ENCODE measurements around the gene PCID2. TPM values are rescaled to one million over a fixed set of nuclear protein-coding genes. Genes with fewer than 3 reads are reported as not detected.

PCID2 gene
- polyA plus RNA-seq, 1 experiment, result 107 TPM

- H3K4me3 ChIP-seq (ENCODE audit: low read depth, low read length), result no peak overlapping the region
- H3K27ac ChIP-seq (ENCODE audit: low read depth, low read length), result no peak overlapping the region
- ChIA-PET POLR2A (no interaction called here), CTCF (no interaction called here)
- TF ChIP-seq, protein P1, sequence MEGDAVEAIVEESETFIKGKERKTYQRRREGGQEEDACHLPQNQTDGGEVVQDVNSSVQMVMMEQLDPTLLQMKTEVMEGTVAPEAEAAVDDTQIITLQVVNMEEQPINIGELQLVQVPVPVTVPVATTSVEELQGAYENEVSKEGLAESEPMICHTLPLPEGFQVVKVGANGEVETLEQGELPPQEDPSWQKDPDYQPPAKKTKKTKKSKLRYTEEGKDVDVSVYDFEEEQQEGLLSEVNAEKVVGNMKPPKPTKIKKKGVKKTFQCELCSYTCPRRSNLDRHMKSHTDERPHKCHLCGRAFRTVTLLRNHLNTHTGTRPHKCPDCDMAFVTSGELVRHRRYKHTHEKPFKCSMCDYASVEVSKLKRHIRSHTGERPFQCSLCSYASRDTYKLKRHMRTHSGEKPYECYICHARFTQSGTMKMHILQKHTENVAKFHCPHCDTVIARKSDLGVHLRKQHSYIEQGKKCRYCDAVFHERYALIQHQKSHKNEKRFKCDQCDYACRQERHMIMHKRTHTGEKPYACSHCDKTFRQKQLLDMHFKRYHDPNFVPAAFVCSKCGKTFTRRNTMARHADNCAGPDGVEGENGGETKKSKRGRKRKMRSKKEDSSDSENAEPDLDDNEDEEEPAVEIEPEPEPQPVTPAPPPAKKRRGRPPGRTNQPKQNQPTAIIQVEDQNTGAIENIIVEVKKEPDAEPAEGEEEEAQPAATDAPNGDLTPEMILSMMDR (IDR thresholded peaks at IDR 0.05; ENCODE audit: low read depth, low read length), result no peak
- no peaks in the 10 kb centered on the region for H3K27me3 ChIP-seq (ENCODE audit: control insufficient read depth, insufficient read depth, low read length)
- peaks cover 2% of the 10 kb centered on the region; the same call in 1 of the 2 replicates for H3K9me3 ChIP-seq (ENCODE audit: control insufficient read depth, insufficient read depth, low read length)
- no peak for DNase-seq (ENCODE audit: low read depth, low spot score)
Measured at GRCh38 chr13:113171250-113172125, 37.0 kb downstream of the PCID2 start.

DNA sequence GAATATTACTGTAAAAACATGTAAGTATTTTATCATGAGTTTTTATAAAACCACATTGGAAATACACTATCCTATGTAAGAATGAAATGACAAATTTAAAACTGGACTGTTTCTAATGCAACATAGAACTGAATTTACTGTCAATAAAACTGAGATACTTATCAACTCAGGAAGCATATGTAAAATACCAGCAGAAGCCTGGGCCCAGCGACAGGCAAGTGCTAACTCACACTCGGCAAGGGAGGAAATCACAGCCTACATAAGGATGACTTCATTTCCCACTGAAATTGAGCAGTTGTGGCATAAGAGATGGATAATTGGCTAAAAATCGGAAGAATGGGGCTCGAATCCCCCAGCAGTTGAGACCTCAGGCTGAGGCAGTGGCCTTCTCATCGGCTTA is 38.0 kb downstream of the PCID2 start:
- H3K4me3 ChIP-seq (ENCODE audit: low read depth, low read length), result no peak overlapping the region
- H3K27me3 ChIP-seq (ENCODE audit: control insufficient read depth, insufficient read depth, low read length), result no peaks in the 10 kb centered on the region
- peaks cover 2% of the 10 kb centered on the region; the same call in 1 of the 2 replicates for H3K9me3 ChIP-seq (ENCODE audit: control insufficient read depth, insufficient read depth, low read length)
- no peak overlapping the region for H3K27ac ChIP-seq (ENCODE audit: low read depth, low read length)
- CTCF ChIA-PET, result no interaction called here
- POLR2A ChIA-PET, result no interaction called here
- TF ChIP-seq, protein P1 (IDR thresholded peaks at IDR 0.05; ENCODE audit: low read depth, low read length), result no peak
- no peak for DNase-seq (ENCODE audit: low read depth, low spot score)

GRCh38 chr13:113169277-113170272 is 38.9 kb downstream of the PCID2 start:
- TF ChIP-seq, protein P1 (IDR thresholded peaks at IDR 0.05; ENCODE audit: low read depth, low read length), result no peak
- ChIA-PET CTCF (no interaction called here), POLR2A (interaction anchor here (0.6 kb wide), 1 partner anchor 122 kb away, joined by 7 read pairs; no protein-coding TSS in a partner anchor)
- no peak for DNase-seq (ENCODE audit: low read depth, low spot score)
- H3K27ac ChIP-seq (ENCODE audit: low read depth, low read length), result no peak overlapping the region
- H3K27me3 ChIP-seq (ENCODE audit: control insufficient read depth, insufficient read depth, low read length), result no peaks in the 10 kb centered on the region
- peaks cover 2% of the 10 kb centered on the region; the same call in 1 of the 2 replicates for H3K9me3 ChIP-seq (ENCODE audit: control insufficient read depth, insufficient read depth, low read length)
- H3K4me3 ChIP-seq (ENCODE audit: low read depth, low read length), result no peak overlapping the region

DNA sequence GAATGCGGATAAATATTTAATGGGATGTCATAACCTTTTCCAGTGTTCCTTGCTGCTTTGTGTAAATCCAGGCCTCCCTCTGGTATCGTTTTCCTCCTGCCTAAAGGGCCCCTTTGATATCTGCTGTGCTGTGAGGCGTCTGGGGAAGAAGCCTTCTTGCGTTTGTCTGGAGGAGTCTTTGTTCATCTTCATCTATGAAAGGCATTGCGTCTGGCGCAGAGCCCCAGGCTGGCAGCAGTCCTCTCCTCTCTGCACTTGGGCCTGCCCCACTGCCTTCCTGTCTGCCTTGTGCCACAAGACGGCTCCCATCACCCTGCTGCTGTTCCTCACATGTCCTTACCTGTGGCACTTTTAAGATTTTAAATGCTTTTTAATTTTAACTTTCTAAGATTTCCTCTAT is 40.3 kb downstream of the PCID2 start:
- DNase-seq (ENCODE audit: low read depth, low spot score), result no peak
- TF ChIP-seq, protein P1 (IDR thresholded peaks at IDR 0.05; ENCODE audit: low read depth, low read length), result no peak
- H3K9me3 ChIP-seq (ENCODE audit: control insufficient read depth, insufficient read depth, low read length), result peaks cover 2% of the 10 kb centered on the region; the same call in 1 of the 2 replicates
- H3K4me3 ChIP-seq (ENCODE audit: low read depth, low read length), result no peak overlapping the region
- H3K27me3 ChIP-seq (ENCODE audit: control insufficient read depth, insufficient read depth, low read length), result peaks cover 2% of the 10 kb centered on the region
- ChIA-PET CTCF (no interaction called here), POLR2A (interaction anchor here (1.0 kb wide), 1 partner anchor 41 kb away, joined by 3 read pairs; the partner anchor contains the start of gene CUL4A)
- H3K27ac ChIP-seq (ENCODE audit: low read depth, low read length), result no peak overlapping the region
